Neural progenitor cell (in vitro differentiated cells): ENCODE results near the gene SLX1B.
"Not testable (repeated sequence)": the region's sequence is repeated elsewhere in the genome, so short reads cannot be mapped to it uniquely, and the experiment has no call there.

Experiments
- EZH2 ChIP-seq: fragments of 200-600 bp; sonication (generic); IDR thresholded peaks from 2 replicates; pipeline ENCODE4 v1.6.1; 2017; ENCODE audit warnings: antibody characterized with exemption, mild to moderate bottlenecking, moderate library complexity
- TF ChIP-seq, protein P1 (sequence below): fragments of 200-600 bp; sonication (generic); IDR thresholded peaks from 2 replicates; pipeline ENCODE4 v1.5.1; 2017; ENCODE audit warnings: antibody characterized with exemption, mild to moderate bottlenecking

DNA sequence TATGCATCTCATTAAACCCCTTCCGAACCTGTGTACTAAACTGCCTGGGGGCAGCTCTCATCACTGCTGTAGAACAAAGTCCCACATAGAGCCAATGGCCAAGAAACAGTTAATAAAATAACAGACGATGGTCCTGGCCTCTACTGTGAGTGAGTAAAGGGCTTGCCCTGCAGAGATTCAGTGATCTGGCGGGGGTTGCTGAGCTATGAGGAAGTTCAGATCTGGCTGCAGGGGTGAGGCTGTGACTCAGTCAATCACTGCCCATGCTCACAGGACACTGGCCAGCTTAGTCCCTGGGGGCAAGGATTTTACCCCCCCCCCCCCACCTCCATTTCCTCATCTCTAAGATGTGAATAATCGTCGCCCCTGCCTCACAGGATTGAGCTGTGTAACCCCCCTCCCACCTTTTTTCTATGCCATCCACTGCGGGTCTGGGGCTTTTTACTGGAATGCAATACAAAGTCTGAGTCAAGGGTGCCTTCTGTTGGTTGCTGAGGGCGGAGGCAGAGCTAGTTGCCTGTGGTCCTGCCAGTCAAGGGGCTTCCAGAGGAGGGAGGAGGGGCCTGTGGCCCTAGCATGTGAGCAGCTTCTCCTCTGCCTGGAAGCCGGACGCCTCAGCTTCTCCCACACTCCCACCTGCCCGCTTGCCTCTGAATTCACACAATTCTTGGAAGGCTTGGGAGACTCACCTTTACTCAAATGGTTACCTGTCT lies 13.5 kb downstream of the SLX1B start:
- TF ChIP-seq, protein P1, sequence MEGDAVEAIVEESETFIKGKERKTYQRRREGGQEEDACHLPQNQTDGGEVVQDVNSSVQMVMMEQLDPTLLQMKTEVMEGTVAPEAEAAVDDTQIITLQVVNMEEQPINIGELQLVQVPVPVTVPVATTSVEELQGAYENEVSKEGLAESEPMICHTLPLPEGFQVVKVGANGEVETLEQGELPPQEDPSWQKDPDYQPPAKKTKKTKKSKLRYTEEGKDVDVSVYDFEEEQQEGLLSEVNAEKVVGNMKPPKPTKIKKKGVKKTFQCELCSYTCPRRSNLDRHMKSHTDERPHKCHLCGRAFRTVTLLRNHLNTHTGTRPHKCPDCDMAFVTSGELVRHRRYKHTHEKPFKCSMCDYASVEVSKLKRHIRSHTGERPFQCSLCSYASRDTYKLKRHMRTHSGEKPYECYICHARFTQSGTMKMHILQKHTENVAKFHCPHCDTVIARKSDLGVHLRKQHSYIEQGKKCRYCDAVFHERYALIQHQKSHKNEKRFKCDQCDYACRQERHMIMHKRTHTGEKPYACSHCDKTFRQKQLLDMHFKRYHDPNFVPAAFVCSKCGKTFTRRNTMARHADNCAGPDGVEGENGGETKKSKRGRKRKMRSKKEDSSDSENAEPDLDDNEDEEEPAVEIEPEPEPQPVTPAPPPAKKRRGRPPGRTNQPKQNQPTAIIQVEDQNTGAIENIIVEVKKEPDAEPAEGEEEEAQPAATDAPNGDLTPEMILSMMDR = not testable (repeated sequence)
- not testable (repeated sequence) for TF ChIP-seq EZH2
